Measurements from ENCODE around the gene TCF21.
"Not testable (repeated sequence)": the region's sequence is repeated elsewhere in the genome, so short reads cannot be mapped to it uniquely, and the experiment has no call there.

TCF21 gene

GRCh38 chr6:133936352-133936751 lies 47.4 kb downstream of the TCF21 start:
- DNase-seq: not testable (repeated sequence)

- DNase-seq: no peak
These were observed 49.0 kb downstream of the TCF21 start for GRCh38 chr6:133937909-133938308.

GRCh38 chr6:133938533-133938932 lies 49.6 kb downstream of the TCF21 start:
- no peak for DNase-seq

- no peak for DNase-seq
These were observed 51.1 kb downstream of the TCF21 start for GRCh38 chr6:133939778-133940667.
